Measurements from ENCODE around the gene KIF17.

- TF ChIP-seq POLR2A (IDR thresholded peaks at IDR 0.05; ENCODE audit: low read depth, low read length) (no peak), MXI1 (IDR thresholded peaks at IDR 0.05; ENCODE audit: borderline replicate concordance, low read depth, low read length) (no peak), RCOR1 (IDR thresholded peaks at IDR 0.05; ENCODE audit: insufficient replicate concordance, low read length) (no peak), CEBPB (IDR thresholded peaks at IDR 0.05; ENCODE audit: low read depth, low read length) (no peak), NFE2L2 (IDR thresholded peaks at IDR 0.05; ENCODE audit: low read depth, low read length) (no peak), FOS (IDR thresholded peaks at IDR 0.05; ENCODE audit: low read depth, low read length) (no peak), CHD1 (IDR thresholded peaks at IDR 0.05; ENCODE audit: low read depth, low read length) (no peak), BHLHE40 (IDR thresholded peaks at IDR 0.05; ENCODE audit: low read depth, low read length) (no peak), ELK1 (IDR thresholded peaks at IDR 0.05; ENCODE audit: borderline replicate concordance, low read depth, low read length) (no peak), MAZ (IDR thresholded peaks at IDR 0.05; ENCODE audit: borderline replicate concordance, low read depth, low read length) (no peak), SMC3 (IDR thresholded peaks at IDR 0.05; ENCODE audit: low read depth, low read length) (no peak)
- TF ChIP-seq, protein P1, sequence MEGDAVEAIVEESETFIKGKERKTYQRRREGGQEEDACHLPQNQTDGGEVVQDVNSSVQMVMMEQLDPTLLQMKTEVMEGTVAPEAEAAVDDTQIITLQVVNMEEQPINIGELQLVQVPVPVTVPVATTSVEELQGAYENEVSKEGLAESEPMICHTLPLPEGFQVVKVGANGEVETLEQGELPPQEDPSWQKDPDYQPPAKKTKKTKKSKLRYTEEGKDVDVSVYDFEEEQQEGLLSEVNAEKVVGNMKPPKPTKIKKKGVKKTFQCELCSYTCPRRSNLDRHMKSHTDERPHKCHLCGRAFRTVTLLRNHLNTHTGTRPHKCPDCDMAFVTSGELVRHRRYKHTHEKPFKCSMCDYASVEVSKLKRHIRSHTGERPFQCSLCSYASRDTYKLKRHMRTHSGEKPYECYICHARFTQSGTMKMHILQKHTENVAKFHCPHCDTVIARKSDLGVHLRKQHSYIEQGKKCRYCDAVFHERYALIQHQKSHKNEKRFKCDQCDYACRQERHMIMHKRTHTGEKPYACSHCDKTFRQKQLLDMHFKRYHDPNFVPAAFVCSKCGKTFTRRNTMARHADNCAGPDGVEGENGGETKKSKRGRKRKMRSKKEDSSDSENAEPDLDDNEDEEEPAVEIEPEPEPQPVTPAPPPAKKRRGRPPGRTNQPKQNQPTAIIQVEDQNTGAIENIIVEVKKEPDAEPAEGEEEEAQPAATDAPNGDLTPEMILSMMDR (conservative IDR thresholded peaks at IDR 0.05; ENCODE audit: low read depth, low read length) = no peak
- TF ChIP-seq, protein P2, sequence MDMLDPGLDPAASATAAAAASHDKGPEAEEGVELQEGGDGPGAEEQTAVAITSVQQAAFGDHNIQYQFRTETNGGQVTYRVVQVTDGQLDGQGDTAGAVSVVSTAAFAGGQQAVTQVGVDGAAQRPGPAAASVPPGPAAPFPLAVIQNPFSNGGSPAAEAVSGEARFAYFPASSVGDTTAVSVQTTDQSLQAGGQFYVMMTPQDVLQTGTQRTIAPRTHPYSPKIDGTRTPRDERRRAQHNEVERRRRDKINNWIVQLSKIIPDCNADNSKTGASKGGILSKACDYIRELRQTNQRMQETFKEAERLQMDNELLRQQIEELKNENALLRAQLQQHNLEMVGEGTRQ (IDR thresholded peaks at IDR 0.05; ENCODE audit: low read depth, low read length) = no peak
Measured at GRCh38 chr1:20730690-20731056, 12.9 kb upstream of the KIF17 start.

Data from IMR-90 (cell line).